ENCODE results near the gene PLA2G2C. TPM values are rescaled to one million over a fixed set of nuclear protein-coding genes. Genes with fewer than 3 reads are reported as not detected.

PLA2G2C gene
- total and polyA plus RNA-seq, 2 donors (not counting 3 experiments of a cell fraction or from before 2014, with no cell fraction given): not detected

DNA sequence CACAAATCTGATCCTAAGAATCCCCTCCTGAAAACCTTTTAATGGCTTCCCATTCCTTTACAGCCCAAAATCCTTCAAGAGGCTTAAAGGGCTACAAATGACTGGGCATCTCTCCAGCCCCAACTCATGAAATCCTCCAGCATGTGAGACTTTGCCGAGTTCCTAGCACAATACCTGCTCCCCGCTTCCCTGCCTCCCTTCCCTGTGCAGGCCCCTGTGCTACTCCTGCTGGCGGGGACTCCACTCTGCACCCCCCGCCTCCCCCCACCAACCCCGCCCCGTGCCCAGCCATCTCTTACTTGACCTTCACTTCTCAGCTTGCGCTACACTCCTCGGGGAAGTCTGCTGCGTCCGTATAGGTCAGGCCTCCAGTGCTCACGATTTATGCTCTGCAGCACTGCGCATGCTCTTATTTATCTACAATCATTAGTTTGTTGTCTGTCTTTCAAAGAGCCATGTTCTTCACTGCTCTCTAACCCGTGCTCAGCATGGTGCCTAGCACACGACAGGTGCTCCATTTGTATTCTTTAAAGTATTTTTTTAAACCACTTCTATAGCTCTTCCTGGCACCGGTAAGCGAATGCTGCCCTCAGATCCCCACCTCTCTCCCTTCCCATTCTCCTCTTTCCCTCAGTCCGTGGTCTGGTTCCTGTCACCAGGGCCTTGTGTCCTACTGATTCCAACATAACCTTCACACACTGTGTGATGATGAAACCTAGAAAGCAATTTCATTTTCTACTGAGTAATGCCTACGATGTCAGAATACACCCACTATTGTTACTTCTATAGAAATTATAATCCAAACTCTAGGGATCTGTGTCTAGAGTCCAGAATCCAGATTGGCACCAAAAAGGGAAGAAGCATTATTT, 37.5 kb upstream of the PLA2G2C start:
- Histone ChIP-seq H3K4me1 (ENCODE audit: control insufficient read depth, extremely low read depth, insufficient read depth, low read length) (no peaks in the 10 kb centered on the region), H3K4me2 (ENCODE audit: insufficient read depth, low read length) (no peak overlapping the region), H3K36me3 (ENCODE audit: control insufficient read depth in 2 of 2, extremely low read depth in 1 of 2, insufficient read depth in 2 of 2, low read length in 2 of 2) (no peaks in the 10 kb centered on the region), H2AFZ (ENCODE audit: low read depth, low read length) (no peak overlapping the region), H3K9ac (replicated peaks; ENCODE audit: extremely low read depth, insufficient read depth, low read length) (no peak overlapping the region), H3K27ac (ENCODE audit: insufficient read depth, low read depth, low read length) (no peak overlapping the region), H3K4me3 (replicated peaks in 1 of 3; ENCODE audit: insufficient read depth in 1 of 3, low read depth in 1 of 3, low read length in 3 of 3) (no peak overlapping the region), H3K9me3 (replicated peaks; ENCODE audit: control insufficient read depth, insufficient read depth, low read length) (no peaks in the 10 kb centered on the region), H3K9me1 (replicated peaks; ENCODE audit: control insufficient read depth, extremely low read depth, insufficient read depth, low read length) (no peaks in the 10 kb centered on the region), H3K27me3 (ENCODE audit: control insufficient read depth in 2 of 2, insufficient read depth in 2 of 2, low read length in 2 of 2) (peaks cover 0 to 6% of the 10 kb centered on the region in 2 experiments), H4K20me1 (replicated peaks; ENCODE audit: control insufficient read depth, extremely low read depth, insufficient read depth, low read length) (no peaks in the 10 kb centered on the region), H3K79me2 (ENCODE audit: control insufficient read depth, insufficient read depth, low read length) (no peaks in the 10 kb centered on the region)
- TF ChIP-seq JUN (IDR thresholded peaks at IDR 0.05; ENCODE audit: borderline replicate concordance, insufficient read depth, insufficient read length, low read depth) (no peak), EZH2 (IDR thresholded peaks at IDR 0.05; ENCODE audit: borderline replicate concordance, low read depth, low read length, severe bottlenecking) (no peak), GATA2 (IDR thresholded peaks at IDR 0.05; ENCODE audit: insufficient read depth, insufficient read length, low read depth, low read length) (no peak), FOS (IDR thresholded peaks at IDR 0.05; ENCODE audit: borderline replicate concordance, insufficient read depth, low read length) (no peak), POLR2A (IDR thresholded peaks at IDR 0.05; ENCODE audit: low read depth, low read length) (no peak), MYC (IDR thresholded peaks at IDR 0.05; ENCODE audit: low read depth, low read length) (no peak), POLR2AphosphoS5 (IDR thresholded peaks at IDR 0.05; ENCODE audit: insufficient read depth, low read depth, low read length) (no peak)
- TF ChIP-seq, protein P1, sequence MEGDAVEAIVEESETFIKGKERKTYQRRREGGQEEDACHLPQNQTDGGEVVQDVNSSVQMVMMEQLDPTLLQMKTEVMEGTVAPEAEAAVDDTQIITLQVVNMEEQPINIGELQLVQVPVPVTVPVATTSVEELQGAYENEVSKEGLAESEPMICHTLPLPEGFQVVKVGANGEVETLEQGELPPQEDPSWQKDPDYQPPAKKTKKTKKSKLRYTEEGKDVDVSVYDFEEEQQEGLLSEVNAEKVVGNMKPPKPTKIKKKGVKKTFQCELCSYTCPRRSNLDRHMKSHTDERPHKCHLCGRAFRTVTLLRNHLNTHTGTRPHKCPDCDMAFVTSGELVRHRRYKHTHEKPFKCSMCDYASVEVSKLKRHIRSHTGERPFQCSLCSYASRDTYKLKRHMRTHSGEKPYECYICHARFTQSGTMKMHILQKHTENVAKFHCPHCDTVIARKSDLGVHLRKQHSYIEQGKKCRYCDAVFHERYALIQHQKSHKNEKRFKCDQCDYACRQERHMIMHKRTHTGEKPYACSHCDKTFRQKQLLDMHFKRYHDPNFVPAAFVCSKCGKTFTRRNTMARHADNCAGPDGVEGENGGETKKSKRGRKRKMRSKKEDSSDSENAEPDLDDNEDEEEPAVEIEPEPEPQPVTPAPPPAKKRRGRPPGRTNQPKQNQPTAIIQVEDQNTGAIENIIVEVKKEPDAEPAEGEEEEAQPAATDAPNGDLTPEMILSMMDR (IDR thresholded peaks at IDR 0.05; ENCODE audit: extremely low read depth in 1 of 2, insufficient read depth in 1 of 2, low read depth in 1 of 2, low read length in 2 of 2): no peak
- TF ChIP-seq, protein P2, sequence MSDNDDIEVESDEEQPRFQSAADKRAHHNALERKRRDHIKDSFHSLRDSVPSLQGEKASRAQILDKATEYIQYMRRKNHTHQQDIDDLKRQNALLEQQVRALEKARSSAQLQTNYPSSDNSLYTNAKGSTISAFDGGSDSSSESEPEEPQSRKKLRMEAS (IDR thresholded peaks at IDR 0.05; ENCODE audit: insufficient read depth, insufficient read length): no peak
- no TSS peak for BruUV-seq (replicated peaks)
- CTCF ChIA-PET: interaction anchor here (1.4 kb wide), 1 partner anchor 8 kb away, joined by 3 read pairs; no protein-coding TSS in a partner anchor
- DNase-seq (ENCODE audit: low read depth, low spot score) (no peak), FAIRE-seq (no peak)
- dilution Hi-C loops (cut with MboI; ENCODE audit: extremely low pct_ligation_motif_present, low sequenced_read_pairs): no loop called here
- POLR2A ChIA-PET: no interaction called here
- intact Hi-C loops (cut with micrococcal nuclease): no loop called here

Data from endothelial cell of umbilical vein (primary cell).